DND-41 (cell line): ENCODE measurements around the gene DTNB.

ENCODE experiments used
- ATAC-seq: fragments of 200-7000 bp; cut with Tn5 transposase; 3 replicates; pipeline ENCODE4 v1.9.1; 2021; ENCODE audit warnings: low read depth; ENCODE audit not compliant: insufficient read depth
- DNase-seq: peaks from one replicate; pipeline ENCODE4 v3.0.0-alpha.2; 2020
- H2AFZ ChIP-seq: 2 replicates; pipeline ENCODE4 v1.6.0; 2012; ENCODE audit warnings: low read depth, low read length
- H3K27ac ChIP-seq: 2 replicates; pipeline ENCODE4 v1.5.1; 2012; ENCODE audit warnings: low read length, inconsistent platforms
- H3K27me3 ChIP-seq: fragments of 200-600 bp; sonication (generic); 2 replicates; pipeline ENCODE4 v1.6.0; 2012; ENCODE audit warnings: low read length, mild to moderate bottlenecking, inconsistent platforms; ENCODE audit not compliant: insufficient read depth, poor library complexity
- H3K36me3 ChIP-seq: 2 replicates; pipeline ENCODE4 v1.5.1; 2012; ENCODE audit warnings: low read length, inconsistent platforms; ENCODE audit not compliant: insufficient read depth
- H3K4me1 ChIP-seq: 2 replicates; pipeline ENCODE4 v1.5.1; 2012; ENCODE audit warnings: mild to moderate bottlenecking, low read length; ENCODE audit not compliant: insufficient read depth
- H3K4me2 ChIP-seq: 2 replicates; pipeline ENCODE4 v1.6.0; 2012; ENCODE audit warnings: mild to moderate bottlenecking, moderate library complexity, low read length, inconsistent platforms; ENCODE audit not compliant: insufficient read depth
- H3K4me3 ChIP-seq, 2 experiments: fragments of 200-600 bp in 1 of 2; shearing (Covaris generic) in 1 of 2; 2 replicates each; pipeline ENCODE4 v1.5.1; 2012 to 2016; ENCODE audit warnings: inconsistent platforms in 2 of 2, low read length in 2 of 2, mild to moderate bottlenecking in 2 of 2, low read depth in 1 of 2, moderate library complexity in 1 of 2
- H3K79me2 ChIP-seq: 2 replicates; pipeline ENCODE4 v1.6.0; 2012; ENCODE audit warnings: low read length, inconsistent platforms; ENCODE audit not compliant: insufficient read depth
- H3K9ac ChIP-seq: 2 replicates; pipeline ENCODE4 v1.6.0; 2012; ENCODE audit warnings: low read depth, mild to moderate bottlenecking, inconsistent platforms, low read length, moderate library complexity
- H3K9me3 ChIP-seq: 2 replicates; pipeline ENCODE4 v1.5.1; 2012; ENCODE audit warnings: low read length, moderate library complexity, mild to moderate bottlenecking, inconsistent platforms; ENCODE audit not compliant: insufficient read depth, severe bottlenecking
- H4K20me1 ChIP-seq: 2 replicates; pipeline ENCODE4 v1.6.0; 2012; ENCODE audit warnings: low read length; ENCODE audit not compliant: insufficient read depth
- CTCF ChIP-seq: IDR thresholded peaks from 2 replicates; pipeline ENCODE4 v1.5.1; 2012; ENCODE audit warnings: borderline replicate concordance, low read length, moderate library complexity, mild to moderate bottlenecking; ENCODE audit not compliant: poor library complexity, severe bottlenecking; ENCODE audit errors: extremely low read depth
- EZH2 ChIP-seq: IDR thresholded peaks from 3 replicates; pipeline ENCODE4 v1.6.1; 2012; ENCODE audit warnings: borderline replicate concordance, low read depth, mild to moderate bottlenecking, moderate library complexity, low read length, inconsistent platforms; ENCODE audit not compliant: severe bottlenecking

The DTNB gene

GRCh38 chr2:25365241-25365640 is 308.1 kb downstream of the DTNB start:
- Histone ChIP-seq H3K9ac (no peak overlapping the region), H3K9me3 (no peaks in the 10 kb centered on the region), H3K27ac (no peak overlapping the region), H3K79me2 (no peaks in the 10 kb centered on the region), H2AFZ (no peak overlapping the region), H3K4me2 (no peak overlapping the region), H4K20me1 (no peaks in the 10 kb centered on the region), H3K27me3 (no peaks in the 10 kb centered on the region), H3K4me1 (peaks cover 15% of the 10 kb centered on the region), H3K36me3 (no peaks in the 10 kb centered on the region), H3K4me3 (no peak overlapping the region)
- TF ChIP-seq CTCF (no peak), EZH2 (no peak)
- DNase-seq (no peak), ATAC-seq (no peak)

DNA sequence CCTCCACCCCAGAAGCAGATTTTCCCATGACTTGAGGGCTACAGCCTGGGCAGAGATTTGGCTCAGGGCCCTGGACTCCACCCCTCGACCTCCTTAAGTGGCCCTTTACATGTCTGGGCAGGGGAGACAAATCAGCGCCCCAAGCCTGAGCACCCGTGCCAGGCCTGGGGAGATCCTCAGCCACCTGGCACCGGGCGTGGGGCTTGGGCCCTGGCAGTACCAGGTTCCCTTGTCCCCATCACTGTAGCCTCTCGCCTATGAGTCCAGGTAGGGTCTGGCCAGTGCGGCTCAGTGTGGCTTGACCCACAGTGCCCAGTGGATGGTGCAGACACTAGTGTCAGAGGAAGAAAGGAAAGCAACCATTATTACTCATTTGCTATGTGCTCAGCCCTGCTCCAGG is 309.6 kb downstream of the DTNB start:
- no peak overlapping the region for H3K27ac ChIP-seq
- H3K27me3 ChIP-seq = no peaks in the 10 kb centered on the region
- no peak overlapping the region for H3K4me2 ChIP-seq
- no peak overlapping the region for H3K4me3 ChIP-seq
- no peaks in the 10 kb centered on the region for H3K36me3 ChIP-seq
- no peaks in the 10 kb centered on the region for H3K9me3 ChIP-seq
- no peak overlapping the region for H3K9ac ChIP-seq
- no peak overlapping the region for H2AFZ ChIP-seq
- ATAC-seq = no peak
- no peaks in the 10 kb centered on the region for H3K79me2 ChIP-seq
- no peak for DNase-seq
- peaks cover 15% of the 10 kb centered on the region for H3K4me1 ChIP-seq
- H4K20me1 ChIP-seq = no peaks in the 10 kb centered on the region
- TF ChIP-seq CTCF (no peak), EZH2 (no peak)

- no peak for DNase-seq
- H4K20me1 ChIP-seq = no peaks in the 10 kb centered on the region
- peak overlapping the region; percentile 35 for H3K9ac ChIP-seq
- no peaks in the 10 kb centered on the region for H3K27me3 ChIP-seq
- TF ChIP-seq EZH2 (no peak), CTCF (no peak)
- H2AFZ ChIP-seq = peak overlapping the region; percentile 82
- peak overlapping the region; percentile 76 for H3K4me2 ChIP-seq
- peak overlapping the region; percentile 16; the same call in 1 of the 2 replicates for H3K27ac ChIP-seq
- H3K79me2 ChIP-seq = no peaks in the 10 kb centered on the region
- no peak for ATAC-seq
- H3K4me1 ChIP-seq = peaks cover 15% of the 10 kb centered on the region
- peak overlapping the region in 1 of 2 experiments; percentile 52; a peak in 2 of 4 replicates for H3K4me3 ChIP-seq
- no peaks in the 10 kb centered on the region for H3K36me3 ChIP-seq
- no peaks in the 10 kb centered on the region for H3K9me3 ChIP-seq
Observed at GRCh38 chr2:25362434-25363145, 310.8 kb downstream of the DTNB start.
